NCI-H510A (cell line): ENCODE results near the gene DIAPH2.
"Not testable (repeated sequence)": the region's sequence is repeated elsewhere in the genome, so short reads cannot be mapped to it uniquely, and the experiment has no call there.

ENCODE experiments used
- DNase-seq: peaks from one replicate; lab custom pipeline; 2025; lab: John Stamatoyannopoulos, UW

DIAPH2 gene

GRCh38 chrX:97389761-97390192 lies 705.1 kb downstream of the DIAPH2 start:
- no peak for DNase-seq

GRCh38 chrX:97397371-97397770 lies 712.7 kb downstream of the DIAPH2 start:
- no peak for DNase-seq

GRCh38 chrX:97398030-97398551 lies 713.4 kb downstream of the DIAPH2 start:
- DNase-seq = no peak

GRCh38 chrX:97399400-97399799 lies 714.8 kb downstream of the DIAPH2 start:
- no peak for DNase-seq

- no peak for DNase-seq
Measured at GRCh38 chrX:97400492-97400891, 715.9 kb downstream of the DIAPH2 start.

GRCh38 chrX:97401154-97401553 lies 716.5 kb downstream of the DIAPH2 start:
- no peak for DNase-seq

- DNase-seq = no peak
Measured at GRCh38 chrX:97401586-97402136, 717.0 kb downstream of the DIAPH2 start.

- DNase-seq = no peak
Measured at GRCh38 chrX:97402333-97402732, 717.7 kb downstream of the DIAPH2 start.

GRCh38 chrX:97402903-97403302 lies 718.3 kb downstream of the DIAPH2 start:
- DNase-seq = no peak

- no peak for DNase-seq
Measured at GRCh38 chrX:97405031-97405660, 720.5 kb downstream of the DIAPH2 start.

GRCh38 chrX:97409632-97410415 lies 725.2 kb downstream of the DIAPH2 start:
- not testable (repeated sequence) for DNase-seq

GRCh38 chrX:97416461-97416860 lies 731.8 kb downstream of the DIAPH2 start:
- DNase-seq = no peak

- DNase-seq = no peak
Measured at GRCh38 chrX:97429101-97429500, 744.5 kb downstream of the DIAPH2 start.

GRCh38 chrX:97431281-97431680 lies 746.6 kb downstream of the DIAPH2 start:
- no peak for DNase-seq

GRCh38 chrX:97446298-97446882 lies 761.7 kb downstream of the DIAPH2 start:
- DNase-seq = no peak

- DNase-seq = no peak
Measured at GRCh38 chrX:97447306-97447705, 762.7 kb downstream of the DIAPH2 start.

GRCh38 chrX:97452283-97452682 lies 767.6 kb downstream of the DIAPH2 start:
- DNase-seq = no peak

- DNase-seq = no peak
Measured at GRCh38 chrX:97461763-97462162, 777.1 kb downstream of the DIAPH2 start.

GRCh38 chrX:97471071-97471470 lies 786.4 kb downstream of the DIAPH2 start:
- no peak for DNase-seq

GRCh38 chrX:97474933-97475332 lies 790.3 kb downstream of the DIAPH2 start:
- DNase-seq = no peak

GRCh38 chrX:97479106-97479890 lies 794.7 kb downstream of the DIAPH2 start:
- no peak for DNase-seq

- DNase-seq = no peak
Measured at GRCh38 chrX:97481228-97481627, 796.6 kb downstream of the DIAPH2 start.
